Activated T-cell treated with anti-CD3 and anti-CD28 coated beads, Interleukin-2, amount 50 U/mL, for 4 hours (primary cell): ENCODE data around the gene OR10A4. TPM values are rescaled to one million over a fixed set of nuclear protein-coding genes. Genes with fewer than 3 reads are reported as not detected.

Experiments used
- ATAC-seq, 2 donors: fragments of 200-7000 bp; cut with Tn5 transposase; one replicate each; pipeline ENCODE4 v1.10.0; 2021
- DNase-seq: peaks from one replicate; pipeline ENCODE4 v3.0.0-alpha.2; 2020
- H3K27me3 Mint-ChIP-seq: one replicate; pipeline ENCODE4 v1.8.0; 2021; ENCODE audit warnings: low read depth, mixed read lengths
- H3K36me3 Mint-ChIP-seq: one replicate; pipeline ENCODE4 v1.8.0; 2022; ENCODE audit warnings: mixed read lengths; ENCODE audit not compliant: insufficient read depth
- H3K4me1 Mint-ChIP-seq: one replicate; pipeline ENCODE4 v1.8.0; 2021; ENCODE audit warnings: low read depth, mixed read lengths
- H3K4me3 Mint-ChIP-seq: one replicate; pipeline ENCODE4 v1.8.0; 2021; ENCODE audit warnings: mild to moderate bottlenecking, moderate library complexity, mixed read lengths
- H3K9me3 Mint-ChIP-seq: one replicate; pipeline ENCODE4 v1.8.0; 2021; ENCODE audit warnings: mixed read lengths
- total RNA-seq, 3 donors: library from RNA; stranded (reverse); gene quantifications; one replicate each; pipeline ENCODE4 v1.2.1, GENCODE V29; 2021

OR10A4 gene
- total RNA-seq, 3 donors from 2014 or later, result not detected

GRCh38 chr11:6920702-6921101 is 44.3 kb downstream of the OR10A4 start, which contains the start of gene OR2D3:
TSS of gene OR2D3 (plus strand) at chr11:6921002. CDS start at chr11:6921002, 0 bp downstream.
- peaks cover 5% of the 10 kb centered on the region for H3K9me3 Mint-ChIP-seq
- H3K36me3 Mint-ChIP-seq, result no peaks in the 10 kb centered on the region
- H3K4me3 Mint-ChIP-seq, result no peak within 1 kb of the TSS
- peaks cover 2% of the 10 kb centered on the region for H3K4me1 Mint-ChIP-seq
- H3K27me3 Mint-ChIP-seq, result peaks cover 28% of the 10 kb centered on the region
- DNase-seq (no peak), ATAC-seq (no peak)

- no peak for DNase-seq
- no peak for ATAC-seq
- Mint-ChIP-seq H3K27me3 (peaks cover 53% of the 10 kb centered on the region), H3K4me3 (no peak overlapping the region), H3K36me3 (no peaks in the 10 kb centered on the region), H3K9me3 (no peaks in the 10 kb centered on the region), H3K4me1 (peaks cover 19% of the 10 kb centered on the region)
These were observed 48.7 kb downstream of the OR10A4 start for GRCh38 chr11:6925007-6925577.

- Mint-ChIP-seq H3K27me3 (peaks cover 57% of the 10 kb centered on the region), H3K9me3 (no peaks in the 10 kb centered on the region), H3K36me3 (no peaks in the 10 kb centered on the region), H3K4me3 (peak overlapping the region; percentile 68), H3K4me1 (peaks cover 19% of the 10 kb centered on the region)
- peak in 1 of 2 donors; percentile 8 for ATAC-seq
- DNase-seq, result no peak
These were observed 49.3 kb downstream of the OR10A4 start for GRCh38 chr11:6925636-6926207.

GRCh38 chr11:6926208-6927029 is 50.0 kb downstream of the OR10A4 start, which contains the start of gene ZNF215:
TSS of gene ZNF215 (plus strand) at chr11:6926426. CDS start at chr11:6932273, 5,847 bp downstream.
- Mint-ChIP-seq H3K27me3 (peaks cover 53% of the 10 kb centered on the region), H3K4me3 (peak within 1 kb of the TSS; percentile 68), H3K4me1 (peaks cover 19% of the 10 kb centered on the region), H3K9me3 (no peaks in the 10 kb centered on the region), H3K36me3 (no peaks in the 10 kb centered on the region)
- ATAC-seq (peak; percentile 55 to 67), DNase-seq (peak; percentile 8)

- Mint-ChIP-seq H3K4me1 (peaks cover 19% of the 10 kb centered on the region), H3K4me3 (no peak overlapping the region), H3K27me3 (peaks cover 51% of the 10 kb centered on the region), H3K9me3 (no peaks in the 10 kb centered on the region), H3K36me3 (no peaks in the 10 kb centered on the region)
- ATAC-seq, result no peak
- no peak for DNase-seq
These were observed 50.7 kb downstream of the OR10A4 start for GRCh38 chr11:6927030-6927617.

Other genes with a start within 250 kb of the OR10A4 start
- gene DCHS1, start 220.8 kb upstream of the OR10A4 start, total RNA-seq, result under 1 TPM; 0.28 to 0.40 (median 0.33) TPM
- gene MRPL17, start 193.3 kb upstream of the OR10A4 start, total RNA-seq, result 100 to 1,000 TPM; 149 to 162 (median 156) TPM
- gene OR2AG2, start 104.6 kb upstream of the OR10A4 start, total RNA-seq, result under 1 TPM in 1 of 3 donors, not detected in 2; 0.16 TPM
- not detected for gene OR2AG1, start 93.6 kb upstream of the OR10A4 start, total RNA-seq
- not detected for gene OR6A2, start 76.9 kb upstream of the OR10A4 start, total RNA-seq
- not detected for gene OR10A5, start 30.9 kb upstream of the OR10A4 start, total RNA-seq
- gene OR10A2, start 13.6 kb upstream of the OR10A4 start, total RNA-seq, result not detected
- gene OR2D2, start 15.9 kb downstream of the OR10A4 start, total RNA-seq, result not detected
- not detected for gene OR2D3, start 44.4 kb downstream of the OR10A4 start, total RNA-seq
- gene ZNF215, start 49.8 kb downstream of the OR10A4 start, total RNA-seq, result under 1 TPM; 0.05 to 0.76 (median 0.40) TPM
- not detected for gene ZNF214, start 143.7 kb downstream of the OR10A4 start, total RNA-seq
- not detected for gene NLRP14, start 143.9 kb downstream of the OR10A4 start, total RNA-seq
- gene RBMXL2, start 212.4 kb downstream of the OR10A4 start, total RNA-seq, result not detected